Measurements from ENCODE around the gene PEAK1.

Gene PEAK1

GRCh38 chr15:77358545-77359240 is 61.2 kb downstream of the PEAK1 start:
- no peak for DNase-seq (ENCODE audit: low read depth)

GRCh38 chr15:77356305-77356704 is 63.6 kb downstream of the PEAK1 start:
- DNase-seq (ENCODE audit: low read depth), result no peak

DNA sequence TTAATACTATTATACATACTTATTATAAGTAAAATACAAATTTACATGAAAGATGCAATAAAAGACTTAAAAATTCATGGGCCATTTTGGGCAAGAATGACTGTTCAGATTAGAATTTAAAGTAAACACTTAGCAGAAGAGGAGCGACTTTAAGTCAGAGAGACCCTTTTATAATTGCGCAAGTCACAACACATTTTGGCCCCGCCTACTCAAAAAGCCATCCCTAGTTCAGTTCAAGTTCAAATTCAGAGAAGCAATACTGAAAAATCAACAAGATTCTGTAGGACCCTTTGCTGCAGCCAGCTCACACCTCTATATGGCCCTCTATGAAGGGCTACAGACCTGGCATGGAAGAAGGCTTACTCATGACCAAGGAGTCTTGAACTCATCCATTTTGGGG is 64.6 kb downstream of the PEAK1 start:
- no peak for DNase-seq (ENCODE audit: low read depth)

GRCh38 chr15:77354063-77354462 is 65.8 kb downstream of the PEAK1 start:
- DNase-seq (ENCODE audit: low read depth), result no peak

DNA sequence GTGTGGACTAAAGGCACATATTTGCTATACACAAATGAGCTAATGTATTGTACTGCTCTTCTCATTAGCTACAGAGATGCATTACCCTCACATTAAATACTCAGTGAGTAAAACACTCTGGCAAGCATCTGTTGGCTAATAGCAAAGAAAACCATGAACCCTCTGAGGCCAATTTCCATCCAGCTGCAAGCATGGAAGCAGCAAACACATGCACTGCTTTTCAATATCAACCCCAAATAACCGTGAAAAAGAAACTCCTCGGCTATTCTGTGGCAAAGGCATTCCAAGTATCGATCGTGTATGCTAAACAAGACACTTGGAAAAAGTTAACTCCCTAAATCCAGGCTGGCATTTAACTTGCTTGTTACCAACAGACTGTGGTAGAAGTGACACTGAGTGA is 67.0 kb downstream of the PEAK1 start:
- DNase-seq (ENCODE audit: low read depth), result no peak

- no peak for DNase-seq (ENCODE audit: low read depth)
Measured at GRCh38 chr15:77350792-77351191, 69.1 kb downstream of the PEAK1 start.

DNA sequence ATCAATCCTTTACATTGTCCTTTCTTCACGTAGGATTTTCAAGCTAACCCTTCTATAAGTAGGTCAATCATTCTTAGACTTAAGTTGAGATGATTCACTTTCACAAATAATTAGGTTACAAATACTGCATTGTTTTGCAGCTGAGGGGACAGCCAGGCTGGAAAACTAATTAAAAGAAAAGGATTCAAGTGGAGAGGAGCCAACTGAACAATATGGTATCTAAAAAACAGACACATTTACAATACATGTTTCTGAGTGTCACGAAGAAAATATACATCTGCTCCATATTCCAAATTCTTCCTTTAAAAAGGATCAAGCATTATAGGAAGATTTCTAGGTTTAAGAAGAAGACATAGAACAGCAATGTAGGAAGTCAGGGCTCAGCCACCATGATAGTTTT is 70.2 kb downstream of the PEAK1 start:
- no peak for DNase-seq (ENCODE audit: low read depth)

- DNase-seq (ENCODE audit: low read depth), result no peak
Measured at GRCh38 chr15:77348511-77348910, 71.4 kb downstream of the PEAK1 start.

GRCh38 chr15:77347197-77347596 is 72.7 kb downstream of the PEAK1 start:
- no peak for DNase-seq (ENCODE audit: low read depth)

GRCh38 chr15:77346245-77347036 is 73.5 kb downstream of the PEAK1 start:
- no peak for DNase-seq (ENCODE audit: low read depth)

DNA sequence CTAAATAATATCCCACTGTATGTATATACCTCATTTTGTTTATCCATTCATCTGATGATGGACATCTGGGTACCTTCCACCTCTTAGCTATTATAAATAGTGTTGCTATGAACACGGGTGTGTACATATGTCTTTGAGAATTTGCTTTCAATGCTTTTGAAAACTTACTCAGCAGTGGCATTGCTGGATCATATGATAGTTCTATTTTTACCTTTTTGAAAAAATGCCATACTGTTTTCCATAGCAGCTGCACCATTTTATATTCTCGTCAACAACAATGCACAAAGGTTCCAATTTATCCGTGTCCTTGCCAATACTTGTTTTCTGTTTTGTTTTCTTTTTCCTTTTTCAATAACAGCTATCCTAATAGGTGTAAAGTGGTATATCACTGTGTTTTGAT is 77.1 kb downstream of the PEAK1 start:
- no peak for DNase-seq (ENCODE audit: low read depth)

DNA sequence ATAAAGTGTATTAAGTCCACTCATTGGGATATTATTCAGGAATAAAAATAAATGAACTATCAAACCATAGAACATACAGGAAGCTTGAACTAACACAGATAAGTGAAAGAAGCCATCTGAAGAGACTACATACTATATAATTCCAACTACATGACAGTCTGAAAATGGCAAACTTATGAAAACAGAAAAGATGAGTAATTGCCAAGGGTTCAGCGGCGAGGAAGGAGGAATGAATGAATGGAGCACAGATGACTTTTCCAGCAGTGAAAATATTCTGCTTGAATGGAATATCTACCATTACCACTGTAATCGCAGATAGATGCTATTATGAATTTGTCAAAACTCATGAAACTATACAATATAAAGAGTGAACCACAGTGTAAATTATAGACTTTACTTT is 79.7 kb downstream of the PEAK1 start:
- DNase-seq (ENCODE audit: low read depth), result no peak

DNA sequence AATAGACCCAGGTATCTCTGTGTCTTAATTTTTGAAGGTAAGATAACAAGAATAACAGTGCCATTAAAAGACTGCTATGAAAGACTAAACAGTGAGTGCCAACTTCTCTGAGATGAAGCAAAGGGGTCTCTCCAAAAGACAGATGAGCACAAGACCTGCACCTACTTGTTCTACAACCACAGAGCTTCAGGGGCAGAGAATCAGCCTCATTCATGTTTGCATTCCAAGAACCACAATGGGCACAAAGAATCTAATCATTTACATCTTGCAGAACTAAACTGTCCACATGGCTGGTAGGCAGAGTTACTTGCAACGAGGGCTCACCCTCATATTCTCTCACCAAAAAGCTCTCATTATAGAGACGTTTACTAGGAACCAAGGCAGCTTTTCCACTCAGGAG is 83.9 kb downstream of the PEAK1 start:
- DNase-seq (ENCODE audit: low read depth), result no peak

DNA sequence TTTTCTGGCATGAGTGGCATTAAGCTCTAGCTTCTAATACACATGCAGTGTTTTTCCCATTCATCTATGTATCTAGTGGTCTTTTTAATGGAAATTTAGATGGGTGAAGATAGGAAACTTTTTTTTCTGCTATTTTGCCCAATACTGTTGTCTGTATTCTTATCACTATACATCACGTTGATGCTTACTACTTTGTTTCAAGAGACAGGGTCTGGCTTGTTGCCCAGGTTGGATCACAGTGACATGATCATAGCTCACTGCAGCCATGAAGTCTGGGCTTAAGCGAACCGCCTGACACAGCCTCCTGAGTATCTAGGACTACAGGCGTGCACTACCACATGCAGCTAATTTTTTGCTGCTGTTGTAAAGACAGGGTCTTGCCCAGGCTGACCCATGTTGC is 84.6 kb downstream of the PEAK1 start:
- DNase-seq (ENCODE audit: low read depth), result no peak

GRCh38 chr15:77333166-77333565 is 86.7 kb downstream of the PEAK1 start:
- DNase-seq (ENCODE audit: low read depth), result no peak

- DNase-seq (ENCODE audit: low read depth), result no peak
Measured at GRCh38 chr15:77329202-77329601, 90.7 kb downstream of the PEAK1 start.

GRCh38 chr15:77327844-77328529 is 91.9 kb downstream of the PEAK1 start:
- DNase-seq (ENCODE audit: low read depth), result no peak

DNA sequence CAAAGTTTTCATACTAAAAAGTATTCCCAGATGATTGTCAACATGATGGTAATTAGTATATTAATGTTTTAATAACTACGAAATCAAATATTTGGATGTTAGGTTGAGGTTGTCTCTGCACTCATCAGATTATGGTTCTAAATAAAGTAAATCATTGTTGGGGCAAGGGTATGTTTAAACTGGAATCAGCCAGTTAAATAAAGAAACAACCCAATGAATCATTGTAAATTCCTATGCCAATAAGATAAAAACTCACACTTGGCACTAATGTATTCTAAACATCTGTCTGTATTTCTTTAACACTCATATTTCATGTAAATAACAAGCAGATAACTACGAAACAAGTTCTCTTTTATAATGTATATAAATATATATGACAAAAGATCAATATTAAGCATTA is 92.7 kb downstream of the PEAK1 start:
- no peak for DNase-seq (ENCODE audit: low read depth)

DNA sequence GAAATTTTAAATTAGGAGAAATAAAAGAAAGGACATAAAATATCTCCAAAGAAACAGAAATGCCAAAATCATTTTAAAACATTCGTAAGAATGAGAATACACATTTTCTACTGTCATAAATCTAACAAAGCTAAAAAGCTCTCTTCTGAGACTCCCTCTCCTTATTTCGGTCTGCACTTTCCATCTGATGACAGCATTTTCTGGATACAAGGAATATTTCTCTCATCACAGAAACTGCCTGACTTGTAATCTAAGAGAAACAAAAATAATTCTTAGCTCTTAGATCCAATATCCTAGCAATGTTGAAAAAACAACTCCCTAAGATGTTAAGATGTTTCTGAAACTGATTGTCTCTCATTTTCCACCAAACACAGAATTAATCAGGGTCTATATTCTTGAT is 93.5 kb downstream of the PEAK1 start:
- DNase-seq (ENCODE audit: low read depth), result no peak

DNA sequence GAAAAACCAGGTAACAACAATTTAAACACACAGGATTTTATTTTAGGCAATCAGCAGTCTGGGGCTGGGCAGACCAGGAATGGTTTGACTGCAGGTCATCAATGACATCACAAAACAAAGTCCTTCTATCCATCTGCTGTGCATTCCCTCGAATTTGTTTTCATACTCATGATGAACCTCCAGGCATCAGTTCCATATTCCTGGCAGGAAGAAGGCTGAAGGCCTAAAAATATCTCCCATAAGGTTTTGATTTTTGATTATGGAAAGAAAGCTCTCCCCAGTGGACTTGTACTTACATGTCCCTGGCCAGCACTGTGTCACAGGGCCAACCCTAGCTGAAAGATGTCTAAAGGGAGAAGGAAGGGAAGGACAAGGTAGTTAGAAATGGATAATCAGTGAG is 107.4 kb downstream of the PEAK1 start:
- DNase-seq (ENCODE audit: low read depth), result no peak

GRCh38 chr15:77311618-77312398 is 108.1 kb downstream of the PEAK1 start:
- no peak for DNase-seq (ENCODE audit: low read depth)

GRCh38 chr15:77311020-77311419 is 108.9 kb downstream of the PEAK1 start:
- DNase-seq (ENCODE audit: low read depth), result no peak

Data from stimulated activated CD8-positive, alpha-beta memory T cell treated with anti-CD3 and anti-CD28 coated beads, Interleukin-15, amount 100 ng/mL, for 1 hour (primary cell).